ENCODE results near the gene PCNX2.
"Not testable (repeated sequence)": the region's sequence is repeated elsewhere in the genome, so short reads cannot be mapped to it uniquely, and the experiment has no call there.

PCNX2 gene

DNA sequence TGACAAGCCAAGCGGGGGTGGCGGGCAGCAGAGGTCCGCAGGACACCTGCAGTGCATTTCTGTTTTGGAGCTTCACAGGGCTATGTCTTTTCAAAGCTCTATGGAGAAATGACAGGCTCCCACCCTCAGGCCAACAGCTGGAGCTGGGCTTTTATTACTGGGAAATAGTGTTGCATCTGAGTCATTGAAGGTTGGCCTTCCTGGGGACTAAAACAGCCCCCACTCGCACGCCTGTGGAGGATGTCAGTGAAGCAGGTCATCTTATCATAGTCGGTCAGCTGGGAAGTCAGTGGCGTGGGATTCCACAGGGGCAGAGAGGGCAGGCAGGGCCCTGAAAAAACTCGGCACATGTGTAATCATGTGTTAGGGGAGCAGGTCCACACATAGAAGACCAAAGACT is 289.8 kb downstream of the PCNX2 start:
- ATAC-seq (ENCODE audit: low read depth): peak; percentile 31; the same call in 1 of the 3 replicates
- H3K4me1 ChIP-seq (ENCODE audit: insufficient read depth, poor library complexity, severe bottlenecking): no peaks in the 10 kb centered on the region
- no peaks in the 10 kb centered on the region for H3K9me3 ChIP-seq (ENCODE audit: severe bottlenecking)
- TF ChIP-seq, protein P1, sequence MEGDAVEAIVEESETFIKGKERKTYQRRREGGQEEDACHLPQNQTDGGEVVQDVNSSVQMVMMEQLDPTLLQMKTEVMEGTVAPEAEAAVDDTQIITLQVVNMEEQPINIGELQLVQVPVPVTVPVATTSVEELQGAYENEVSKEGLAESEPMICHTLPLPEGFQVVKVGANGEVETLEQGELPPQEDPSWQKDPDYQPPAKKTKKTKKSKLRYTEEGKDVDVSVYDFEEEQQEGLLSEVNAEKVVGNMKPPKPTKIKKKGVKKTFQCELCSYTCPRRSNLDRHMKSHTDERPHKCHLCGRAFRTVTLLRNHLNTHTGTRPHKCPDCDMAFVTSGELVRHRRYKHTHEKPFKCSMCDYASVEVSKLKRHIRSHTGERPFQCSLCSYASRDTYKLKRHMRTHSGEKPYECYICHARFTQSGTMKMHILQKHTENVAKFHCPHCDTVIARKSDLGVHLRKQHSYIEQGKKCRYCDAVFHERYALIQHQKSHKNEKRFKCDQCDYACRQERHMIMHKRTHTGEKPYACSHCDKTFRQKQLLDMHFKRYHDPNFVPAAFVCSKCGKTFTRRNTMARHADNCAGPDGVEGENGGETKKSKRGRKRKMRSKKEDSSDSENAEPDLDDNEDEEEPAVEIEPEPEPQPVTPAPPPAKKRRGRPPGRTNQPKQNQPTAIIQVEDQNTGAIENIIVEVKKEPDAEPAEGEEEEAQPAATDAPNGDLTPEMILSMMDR (IDR thresholded peaks at IDR 0.05; ENCODE audit: poor library complexity, severe bottlenecking): no peak
- H3K4me3 ChIP-seq (ENCODE audit: severe bottlenecking): no peak overlapping the region
- H3K36me3 ChIP-seq (ENCODE audit: low read depth): no peaks in the 10 kb centered on the region
- DNase-seq (ENCODE audit: low spot score): no peak
- no peaks in the 10 kb centered on the region for H3K27me3 ChIP-seq (ENCODE audit: insufficient read depth, poor library complexity, severe bottlenecking)
- no peak overlapping the region for H3K27ac ChIP-seq (ENCODE audit: poor library complexity, severe bottlenecking)

DNA sequence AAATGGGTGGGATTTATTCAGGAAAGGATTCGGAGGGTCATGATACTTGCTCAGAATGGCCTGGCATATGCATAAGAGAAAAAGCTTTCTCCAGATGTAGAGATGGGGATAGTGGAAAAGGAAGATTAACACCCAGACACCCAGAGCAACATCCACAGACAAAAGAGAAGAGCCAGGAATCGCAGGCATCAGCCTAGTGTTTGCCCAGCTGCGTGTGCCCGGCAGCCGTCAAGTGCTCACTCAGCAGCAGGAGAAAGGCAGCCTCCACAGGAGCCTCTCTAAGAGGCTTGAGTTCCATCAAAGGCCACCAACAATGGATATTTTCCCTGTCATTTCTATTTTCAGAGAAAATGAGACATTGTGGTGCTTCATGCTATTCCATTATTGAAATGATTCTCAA is 290.4 kb downstream of the PCNX2 start:
- no peak for DNase-seq (ENCODE audit: low spot score)
- no peak overlapping the region for H3K27ac ChIP-seq (ENCODE audit: poor library complexity, severe bottlenecking)
- TF ChIP-seq, protein P1 (IDR thresholded peaks at IDR 0.05; ENCODE audit: poor library complexity, severe bottlenecking): no peak

DNA sequence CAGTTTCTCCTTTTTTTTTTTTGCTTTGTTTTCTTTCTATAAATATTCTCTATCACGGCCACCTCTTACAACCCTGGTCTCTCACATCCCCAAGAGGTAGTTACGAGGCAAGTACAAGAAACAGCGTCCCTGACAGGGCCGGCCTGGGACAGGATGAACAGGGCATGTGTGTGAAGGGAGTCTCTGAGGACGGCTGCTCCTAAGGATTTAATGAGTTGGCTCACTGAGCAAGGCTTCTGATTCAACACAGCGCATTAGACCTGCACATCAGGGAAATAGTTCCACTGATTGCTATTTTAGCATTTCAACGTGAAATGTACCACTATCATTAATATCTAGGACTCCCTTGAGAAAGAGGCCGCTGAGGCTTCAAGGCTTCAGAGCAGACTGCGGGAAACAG is 291.1 kb downstream of the PCNX2 start:
- Histone ChIP-seq H3K36me3 (ENCODE audit: low read depth) (no peaks in the 10 kb centered on the region), H3K4me1 (ENCODE audit: insufficient read depth, poor library complexity, severe bottlenecking) (no peaks in the 10 kb centered on the region), H3K27ac (ENCODE audit: poor library complexity, severe bottlenecking) (no peak overlapping the region), H3K9me3 (ENCODE audit: severe bottlenecking) (no peaks in the 10 kb centered on the region), H3K27me3 (ENCODE audit: insufficient read depth, poor library complexity, severe bottlenecking) (no peaks in the 10 kb centered on the region), H3K4me3 (ENCODE audit: severe bottlenecking) (no peak overlapping the region)
- TF ChIP-seq, protein P1 (IDR thresholded peaks at IDR 0.05; ENCODE audit: poor library complexity, severe bottlenecking): no peak
- no peak for ATAC-seq (ENCODE audit: low read depth)
- DNase-seq (ENCODE audit: low spot score): no peak

More for the DNA sequence above, 290.4 kb downstream of the PCNX2 start:
- H3K36me3 ChIP-seq (ENCODE audit: low read depth): no peaks in the 10 kb centered on the region
- no peak overlapping the region for H3K4me3 ChIP-seq (ENCODE audit: severe bottlenecking)
- H3K27me3 ChIP-seq (ENCODE audit: insufficient read depth, poor library complexity, severe bottlenecking): no peaks in the 10 kb centered on the region
- H3K9me3 ChIP-seq (ENCODE audit: severe bottlenecking): no peaks in the 10 kb centered on the region
- no peak for ATAC-seq (ENCODE audit: low read depth)
- no peaks in the 10 kb centered on the region for H3K4me1 ChIP-seq (ENCODE audit: insufficient read depth, poor library complexity, severe bottlenecking)

DNA sequence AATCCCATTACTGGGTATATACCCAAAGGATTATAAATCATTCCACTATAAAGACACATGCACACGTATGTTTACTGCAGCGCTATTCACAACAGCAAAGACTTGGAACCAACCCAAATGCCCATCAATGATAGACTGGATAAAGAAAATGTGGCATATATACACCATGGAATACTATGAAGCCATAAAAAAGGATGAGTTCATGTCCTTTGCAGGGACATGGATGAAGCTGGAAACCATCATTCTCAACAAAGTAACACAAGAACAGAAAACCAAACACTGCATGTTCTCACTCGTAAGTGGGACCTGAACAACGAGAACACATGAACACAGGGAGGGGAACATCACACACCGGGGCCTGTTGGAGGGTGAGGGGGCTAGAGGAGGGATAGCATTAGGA is 291.9 kb downstream of the PCNX2 start:
- H3K4me3 ChIP-seq (ENCODE audit: severe bottlenecking); H3K36me3 ChIP-seq (ENCODE audit: low read depth); ATAC-seq (ENCODE audit: low read depth); H3K27ac ChIP-seq (ENCODE audit: poor library complexity, severe bottlenecking); DNase-seq (ENCODE audit: low spot score); H3K9me3 ChIP-seq (ENCODE audit: severe bottlenecking); H3K4me1 ChIP-seq (ENCODE audit: insufficient read depth, poor library complexity, severe bottlenecking); H3K27me3 ChIP-seq (ENCODE audit: insufficient read depth, poor library complexity, severe bottlenecking): not testable (repeated sequence)

DNA sequence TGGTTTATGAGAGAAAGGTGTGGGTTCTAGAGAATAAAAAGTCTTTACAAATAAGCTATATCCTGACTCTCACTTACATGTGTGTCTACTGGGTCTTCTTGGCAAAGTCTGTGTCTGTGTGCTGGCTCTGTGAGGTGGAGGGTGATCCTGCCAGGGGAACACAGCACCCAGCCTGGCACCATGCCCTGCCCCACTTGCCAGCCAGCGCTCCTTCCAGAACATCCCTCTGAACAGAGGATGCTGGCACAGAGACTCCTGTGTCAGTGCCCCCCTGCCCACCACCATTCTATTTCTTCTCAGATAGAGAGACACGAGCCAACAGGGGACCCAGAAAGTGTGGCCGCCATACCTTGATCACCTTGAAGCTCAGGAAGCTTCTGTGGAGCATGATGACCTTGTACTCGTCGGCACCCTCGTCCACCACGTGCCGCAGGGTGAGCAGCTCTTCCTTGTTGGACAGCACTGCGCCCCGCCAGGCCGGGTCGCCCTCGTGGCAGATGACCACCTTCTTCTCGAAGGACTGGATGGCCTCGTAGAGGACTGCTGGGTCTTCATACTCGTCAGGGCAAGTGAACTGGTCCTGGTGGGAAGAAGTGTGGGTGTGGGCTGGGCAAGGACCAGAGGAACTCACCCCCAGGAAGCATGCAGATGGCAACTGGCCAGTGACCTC is 295.4 kb downstream of the PCNX2 start:
- TF ChIP-seq, protein P1 (IDR thresholded peaks at IDR 0.05; ENCODE audit: poor library complexity, severe bottlenecking): no peak
- Histone ChIP-seq H3K4me3 (ENCODE audit: severe bottlenecking) (no peak overlapping the region), H3K36me3 (ENCODE audit: low read depth) (no peaks in the 10 kb centered on the region), H3K27ac (ENCODE audit: poor library complexity, severe bottlenecking) (no peak overlapping the region), H3K27me3 (ENCODE audit: insufficient read depth, poor library complexity, severe bottlenecking) (no peaks in the 10 kb centered on the region), H3K9me3 (ENCODE audit: severe bottlenecking) (no peaks in the 10 kb centered on the region), H3K4me1 (ENCODE audit: insufficient read depth, poor library complexity, severe bottlenecking) (no peaks in the 10 kb centered on the region)
- ATAC-seq (ENCODE audit: low read depth) (no peak), DNase-seq (ENCODE audit: low spot score) (no peak)

Data from RWPE2 (cell line).